Kidney epithelial cell (primary cell): Measurements from ENCODE around the gene TXNRD1. TPM values are rescaled to one million over a fixed set of nuclear protein-coding genes. Genes with fewer than 3 reads are reported as not detected.
A peak's percentile ranks its signal among the peaks of the same experiment; 100 is the strongest.

Experiments
- DNase-seq: peaks from one replicate; pipeline ENCODE4 v3.0.0-alpha.2; 2010; ENCODE audit warnings: low read depth
- H3K27me3 ChIP-seq: 2 replicates; pipeline ENCODE4 v1.6.0; 2011; ENCODE audit warnings: low read length; ENCODE audit not compliant: control insufficient read depth, insufficient read depth
- H3K36me3 ChIP-seq: 2 replicates; pipeline ENCODE4 v1.5.1; 2011; ENCODE audit warnings: low read length; ENCODE audit not compliant: control insufficient read depth, insufficient read depth
- H3K4me3 ChIP-seq: 2 replicates; pipeline ENCODE4 v1.5.1; 2011; ENCODE audit warnings: low read depth, mild to moderate bottlenecking, control low read depth, low read length
- total RNA-seq: library from RNA; depleted of rRNA; stranded (reverse); fragments of >200 nt; gene quantifications from 2 replicates; pipeline ENCODE4 v1.2.3, GENCODE V29; 2015
- TF ChIP-seq, protein P1 (sequence below): IDR thresholded peaks from 2 replicates; pipeline ENCODE4 v1.5.1; 2011; ENCODE audit warnings: mild to moderate bottlenecking, moderate library complexity, low read length, control low read depth, inconsistent platforms; ENCODE audit not compliant: insufficient read depth, poor library complexity, severe bottlenecking

The TXNRD1 gene
- total RNA-seq, 1 donor from 2014 or later = 100 TPM

- no peaks in the 10 kb centered on the region for H3K36me3 ChIP-seq
- no peak for DNase-seq
- TF ChIP-seq, protein P1, sequence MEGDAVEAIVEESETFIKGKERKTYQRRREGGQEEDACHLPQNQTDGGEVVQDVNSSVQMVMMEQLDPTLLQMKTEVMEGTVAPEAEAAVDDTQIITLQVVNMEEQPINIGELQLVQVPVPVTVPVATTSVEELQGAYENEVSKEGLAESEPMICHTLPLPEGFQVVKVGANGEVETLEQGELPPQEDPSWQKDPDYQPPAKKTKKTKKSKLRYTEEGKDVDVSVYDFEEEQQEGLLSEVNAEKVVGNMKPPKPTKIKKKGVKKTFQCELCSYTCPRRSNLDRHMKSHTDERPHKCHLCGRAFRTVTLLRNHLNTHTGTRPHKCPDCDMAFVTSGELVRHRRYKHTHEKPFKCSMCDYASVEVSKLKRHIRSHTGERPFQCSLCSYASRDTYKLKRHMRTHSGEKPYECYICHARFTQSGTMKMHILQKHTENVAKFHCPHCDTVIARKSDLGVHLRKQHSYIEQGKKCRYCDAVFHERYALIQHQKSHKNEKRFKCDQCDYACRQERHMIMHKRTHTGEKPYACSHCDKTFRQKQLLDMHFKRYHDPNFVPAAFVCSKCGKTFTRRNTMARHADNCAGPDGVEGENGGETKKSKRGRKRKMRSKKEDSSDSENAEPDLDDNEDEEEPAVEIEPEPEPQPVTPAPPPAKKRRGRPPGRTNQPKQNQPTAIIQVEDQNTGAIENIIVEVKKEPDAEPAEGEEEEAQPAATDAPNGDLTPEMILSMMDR = peak; percentile 12
These were observed 73.2 kb downstream of the TXNRD1 start for GRCh38 chr12:104288635-104289274.

DNA sequence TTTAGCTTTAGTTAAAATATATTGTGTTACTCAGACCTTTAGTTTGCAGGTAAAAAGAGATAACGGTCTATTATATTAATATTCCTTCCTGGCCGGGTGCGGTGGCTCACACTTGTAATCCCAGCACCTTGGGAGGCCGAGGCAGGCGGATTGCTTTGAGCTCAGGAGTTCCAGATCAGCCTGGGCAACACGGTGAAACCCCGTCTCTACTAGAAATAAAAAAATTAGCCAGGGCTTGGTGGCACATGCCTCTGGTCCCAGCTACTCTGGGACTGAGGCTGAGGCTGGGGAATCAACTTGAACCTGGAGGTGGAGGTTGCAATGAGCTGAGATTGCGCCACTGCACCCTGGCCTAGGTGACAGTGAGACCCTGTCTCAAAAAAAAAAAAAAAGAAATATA lies 74.7 kb downstream of the TXNRD1 start:
- Histone ChIP-seq H3K36me3 (no peaks in the 10 kb centered on the region), H3K4me3 (no peak overlapping the region), H3K27me3 (no peaks in the 10 kb centered on the region)
- TF ChIP-seq, protein P1 = no peak
- no peak for DNase-seq

More at GRCh38 chr12:104288635-104289274, 73.2 kb downstream of the TXNRD1 start:
- H3K27me3 ChIP-seq = no peaks in the 10 kb centered on the region
- H3K4me3 ChIP-seq = peak overlapping the region; percentile 62

DNA sequence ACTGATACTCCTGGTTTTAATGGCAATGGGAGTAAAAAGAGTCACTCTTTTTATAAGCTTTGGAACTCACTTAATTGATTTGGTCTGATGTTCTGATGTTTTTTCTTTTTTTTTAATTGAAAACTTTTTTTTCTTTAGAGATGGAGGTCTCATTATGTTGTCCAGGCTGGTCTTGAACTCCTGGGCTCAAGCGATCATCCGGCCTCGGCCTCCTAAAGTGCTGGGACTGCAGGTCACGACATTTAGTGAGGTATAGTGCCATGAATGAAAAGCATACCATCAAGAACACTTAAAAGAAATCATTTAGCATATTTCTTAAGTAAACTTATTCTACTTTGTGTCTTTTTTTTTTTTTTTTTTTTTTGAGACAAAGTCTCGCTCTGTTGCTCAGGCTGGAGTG lies 75.3 kb downstream of the TXNRD1 start:
- Histone ChIP-seq H3K36me3 (no peaks in the 10 kb centered on the region), H3K27me3 (no peaks in the 10 kb centered on the region), H3K4me3 (no peak overlapping the region)
- TF ChIP-seq, protein P1 = no peak
- no peak for DNase-seq

- TF ChIP-seq, protein P1 = no peak
- Histone ChIP-seq H3K27me3 (no peaks in the 10 kb centered on the region), H3K4me3 (no peak overlapping the region), H3K36me3 (peaks cover 1% of the 10 kb centered on the region)
- no peak for DNase-seq
These were observed 76.4 kb downstream of the TXNRD1 start for GRCh38 chr12:104291867-104292524.

DNA sequence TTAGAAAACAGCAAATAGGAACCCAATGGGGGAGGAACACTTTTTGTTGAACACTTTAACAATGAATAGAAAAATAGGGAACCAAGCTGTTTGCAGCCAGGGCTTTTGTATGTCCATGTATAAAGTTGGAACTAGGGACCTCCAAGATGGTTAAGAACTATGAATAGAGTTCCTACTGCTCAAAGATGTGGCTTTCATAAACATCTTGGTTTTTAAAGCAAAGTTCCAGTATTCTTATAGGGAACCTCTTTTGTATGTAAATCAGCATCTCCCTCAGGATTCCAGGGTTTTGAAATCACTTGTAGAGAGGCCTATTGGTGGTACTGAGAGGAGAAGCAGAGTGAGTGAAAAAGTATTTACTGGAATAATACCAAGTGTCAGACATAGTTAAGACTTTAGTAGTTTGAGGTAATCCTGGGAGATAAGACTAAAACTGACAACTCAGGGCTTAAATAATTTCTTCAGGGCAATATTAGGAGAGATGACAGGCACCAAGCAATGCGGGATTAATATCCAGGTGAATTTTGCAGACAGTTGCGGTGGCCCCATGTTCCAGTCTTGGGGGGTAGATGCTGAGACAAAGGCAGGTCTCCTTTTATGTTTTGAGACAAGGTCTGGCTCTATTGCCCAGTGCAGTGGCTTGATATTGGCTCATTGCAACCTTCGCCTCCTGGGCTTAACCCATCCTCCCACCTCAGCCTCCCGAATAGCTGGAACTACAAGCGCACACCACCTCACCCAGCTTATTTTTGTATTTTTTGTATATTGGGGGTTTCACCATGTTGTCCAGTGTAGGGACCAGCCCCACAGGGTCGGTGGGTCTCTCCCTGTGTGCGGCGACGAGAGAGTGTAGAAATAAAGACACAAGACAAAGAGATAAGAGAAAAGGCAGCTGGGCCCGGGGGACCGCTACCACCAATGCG lies 77.6 kb downstream of the TXNRD1 start:
- no peak for DNase-seq
- H3K36me3 ChIP-seq = peaks cover 1% of the 10 kb centered on the region
- TF ChIP-seq, protein P1 = no peak

More for the DNA sequence above, 77.6 kb downstream of the TXNRD1 start:
- H3K27me3 ChIP-seq = no peaks in the 10 kb centered on the region
- no peak overlapping the region for H3K4me3 ChIP-seq
